Esophagus muscularis mucosa (tissue), 2 donors: ENCODE measurements around the gene FNBP1.

Source experiments
- POLR2A ChIP-seq: fragments of 450-650 bp; IDR thresholded peaks from one replicate; pipeline ENCODE4 v1.6.1; 2017; ENCODE audit warnings: antibody characterized with exemption, moderate library complexity, mild to moderate bottlenecking, low read depth
- POLR2AphosphoS5 ChIP-seq, 2 donors: sonication (generic); formaldehyde crosslinking; IDR thresholded peaks; one replicate each; pipeline ENCODE4 v1.6.1; 2017; ENCODE audit warnings: antibody characterized with exemption in 2 of 2

- no peak for TF ChIP-seq POLR2A
- TF ChIP-seq POLR2AphosphoS5 (IDR thresholded peaks at IDR 0.05) = no peak
These were observed 14.3 kb downstream of the FNBP1 start for GRCh38 chr9:130028493-130029222.
